ENCODE measurements around the gene ZFHX2. TPM values are rescaled to one million over a fixed set of nuclear protein-coding genes. Genes with fewer than 3 reads are reported as not detected.

Gene ZFHX2
- total RNA-seq, 1 experiment from 2014 or later, result 19.4 TPM

DNA sequence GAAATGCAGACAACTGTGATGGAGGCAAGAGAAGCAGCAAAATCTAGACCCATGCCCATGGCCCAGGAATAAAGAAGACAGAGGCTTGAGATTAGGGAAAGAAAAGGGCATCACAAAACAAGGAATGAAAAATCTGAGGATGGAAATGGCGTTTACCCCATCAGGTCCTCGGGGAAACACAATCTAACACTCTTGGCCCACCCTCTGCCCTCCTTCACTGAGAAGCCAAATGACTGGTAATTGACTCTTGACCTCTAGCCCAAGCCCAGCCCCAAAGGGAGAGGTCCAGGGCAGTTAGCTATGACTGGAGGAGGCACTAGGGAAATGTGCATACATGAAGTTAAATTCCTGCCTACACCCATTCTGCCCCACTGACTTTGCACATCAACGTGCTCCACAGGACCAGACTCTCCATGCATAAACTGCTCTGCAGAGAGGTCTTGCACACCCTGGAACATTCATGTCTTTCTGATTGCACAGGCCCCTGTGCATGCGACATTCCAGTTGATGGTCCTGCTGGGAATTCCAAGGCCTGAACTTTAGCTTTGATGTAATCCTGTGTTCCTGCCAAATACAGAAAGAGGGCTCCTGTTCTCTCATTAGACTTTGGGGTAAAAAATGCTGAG lies 5.7 kb downstream of the ZFHX2 start:
- no peaks in the 10 kb centered on the region for H3K79me1 ChIP-seq (ENCODE audit: insufficient read depth, low read depth, low read length, poor library complexity, severe bottlenecking)
- H2BK12ac ChIP-seq (ENCODE audit: insufficient read length, low read depth, low read length), result no peak overlapping the region
- H3K4me2 ChIP-seq (ENCODE audit: insufficient read depth, insufficient read length, low read length), result peak overlapping the region; percentile 45
- H3K9ac ChIP-seq (ENCODE audit: extremely low read depth, insufficient read length, low read length), result no peak overlapping the region
- no peak overlapping the region for H4K8ac ChIP-seq (replicated peaks; ENCODE audit: insufficient read length, low read depth, low read length)
- no peak overlapping the region for H2AFZ ChIP-seq (ENCODE audit: low read length)
- H3K79me2 ChIP-seq (ENCODE audit: insufficient read depth, low read length), result peaks cover 13% of the 10 kb centered on the region; the same call in 1 of the 2 replicates
- TF ChIP-seq, protein P1, sequence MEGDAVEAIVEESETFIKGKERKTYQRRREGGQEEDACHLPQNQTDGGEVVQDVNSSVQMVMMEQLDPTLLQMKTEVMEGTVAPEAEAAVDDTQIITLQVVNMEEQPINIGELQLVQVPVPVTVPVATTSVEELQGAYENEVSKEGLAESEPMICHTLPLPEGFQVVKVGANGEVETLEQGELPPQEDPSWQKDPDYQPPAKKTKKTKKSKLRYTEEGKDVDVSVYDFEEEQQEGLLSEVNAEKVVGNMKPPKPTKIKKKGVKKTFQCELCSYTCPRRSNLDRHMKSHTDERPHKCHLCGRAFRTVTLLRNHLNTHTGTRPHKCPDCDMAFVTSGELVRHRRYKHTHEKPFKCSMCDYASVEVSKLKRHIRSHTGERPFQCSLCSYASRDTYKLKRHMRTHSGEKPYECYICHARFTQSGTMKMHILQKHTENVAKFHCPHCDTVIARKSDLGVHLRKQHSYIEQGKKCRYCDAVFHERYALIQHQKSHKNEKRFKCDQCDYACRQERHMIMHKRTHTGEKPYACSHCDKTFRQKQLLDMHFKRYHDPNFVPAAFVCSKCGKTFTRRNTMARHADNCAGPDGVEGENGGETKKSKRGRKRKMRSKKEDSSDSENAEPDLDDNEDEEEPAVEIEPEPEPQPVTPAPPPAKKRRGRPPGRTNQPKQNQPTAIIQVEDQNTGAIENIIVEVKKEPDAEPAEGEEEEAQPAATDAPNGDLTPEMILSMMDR (conservative IDR thresholded peaks at IDR 0.05), result no peak
- H3K27ac Mint-ChIP-seq, result peak overlapping the region; percentile 95 to 98 (median 95)
- H2AK5ac ChIP-seq (ENCODE audit: insufficient read length, low read length), result peak overlapping the region; percentile 24
- no peak for DNase-seq
- no peaks in the 10 kb centered on the region for H4K20me1 ChIP-seq (ENCODE audit: control insufficient read depth, insufficient read depth, insufficient read length)
- no CpG with 5 or more reads among the region's 4 CpGs for WGBS (ENCODE audit: extremely low coverage, insufficient read length, low lambda C conversion rate)
- H3K27me3 Mint-ChIP-seq (ENCODE audit: low read depth), result no peaks in the 10 kb centered on the region; the same call in 1 of the 2 replicates
- H3K4me1 ChIP-seq (ENCODE audit: insufficient read depth, low read length), result peaks cover 49% of the 10 kb centered on the region; the same call in 1 of the 2 replicates
- no peak overlapping the region for H4K5ac ChIP-seq (ENCODE audit: insufficient read length, low read depth, low read length)
- peak overlapping the region; percentile 30 for H2BK5ac ChIP-seq (ENCODE audit: insufficient read length, low read length)
- no peaks in the 10 kb centered on the region for H3K9me3 Mint-ChIP-seq
- no peak overlapping the region for H3K18ac ChIP-seq (ENCODE audit: insufficient read length, low read depth, low read length)
- no peaks in the 10 kb centered on the region for H3K27me3 ChIP-seq (ENCODE audit: insufficient read depth, low read length)
- no peak overlapping the region for H3K56ac ChIP-seq (ENCODE audit: insufficient read length, low read depth, low read length)
- H3K36me3 Mint-ChIP-seq (ENCODE audit: insufficient read depth in 1 of 3, low read depth in 3 of 3), result peaks cover 13 to 28% (median 13%) of the 10 kb centered on the region in 3 experiments; a peak in 6 of 7 replicates
- H3K9me3 ChIP-seq (ENCODE audit: control insufficient read depth, low read depth, low read length), result no peaks in the 10 kb centered on the region
- no peak overlapping the region for H3T11ph ChIP-seq (ENCODE audit: low read length)
- H3K23ac ChIP-seq (ENCODE audit: insufficient read length, low read depth, low read length), result no peak overlapping the region
- peaks cover 13 to 15% of the 10 kb centered on the region in 2 experiments for H3K4me1 Mint-ChIP-seq
- H3K23me2 ChIP-seq (ENCODE audit: insufficient read length, low read depth, low read length, poor library complexity, severe bottlenecking), result peaks cover 14% of the 10 kb centered on the region
- no peak overlapping the region for H3K4ac ChIP-seq (ENCODE audit: low read depth, low read length)
- H3K27ac ChIP-seq (ENCODE audit: insufficient read length, low read depth, low read length), result peak overlapping the region; percentile 87
- H3K4me3 Mint-ChIP-seq, result peak overlapping the region; percentile 54 to 57; a peak in 4 of 5 replicates
- no peak overlapping the region for H2BK15ac ChIP-seq (ENCODE audit: low read depth, low read length)
- no peak overlapping the region for H2BK20ac ChIP-seq (ENCODE audit: low read depth, low read length, poor library complexity, severe bottlenecking)
- H2BK120ac ChIP-seq (ENCODE audit: low read depth, low read length, poor library complexity, severe bottlenecking), result no peak overlapping the region
- H3K14ac ChIP-seq (ENCODE audit: insufficient read depth, low read length), result no peak overlapping the region
- no peak overlapping the region for H4K91ac ChIP-seq (ENCODE audit: insufficient read length, low read depth, low read length)

Data from H9 (cell line).